ENCODE data around the gene MTMR11.
"Not testable (repeated sequence)": the region's sequence is repeated elsewhere in the genome, so short reads cannot be mapped to it uniquely, and the experiment has no call there.

The MTMR11 gene

DNA sequence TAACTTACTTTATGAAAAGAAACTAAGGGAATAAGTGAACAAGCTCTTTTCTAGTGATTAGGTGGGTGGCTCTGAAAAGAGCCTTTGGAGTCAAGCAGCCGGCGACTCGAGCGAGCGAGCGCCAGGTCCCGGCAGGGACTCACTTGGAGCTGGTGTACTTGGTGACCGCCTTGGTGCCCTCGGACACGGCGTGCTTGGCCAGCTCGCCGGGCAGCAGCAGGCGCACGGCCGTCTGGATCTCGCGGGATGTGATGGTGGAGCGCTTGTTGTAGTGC lies 50.6 kb downstream of the MTMR11 start:
- H3K9ac ChIP-seq (ENCODE audit: low read length), result peak overlapping the region; percentile 84
- H3K4me1 ChIP-seq (ENCODE audit: control insufficient read depth, insufficient read depth, low read length); H3K27me3 ChIP-seq (ENCODE audit: control insufficient read depth, insufficient read depth, low read length); H3K36me3 ChIP-seq (ENCODE audit: control insufficient read depth, insufficient read depth, low read length): not testable (repeated sequence)
- H3K27ac ChIP-seq (ENCODE audit: low read depth, low read length), result peak overlapping the region; percentile 97
- H3K4me3 ChIP-seq (ENCODE audit: low read length), result peak overlapping the region; percentile 85

- Histone ChIP-seq H3K4me3 (ENCODE audit: low read length) (peak overlapping the region; percentile 85), H3K27me3 (ENCODE audit: control insufficient read depth, insufficient read depth, low read length) (no peaks in the 10 kb centered on the region), H3K27ac (ENCODE audit: low read depth, low read length) (peak overlapping the region; percentile 97)
Measured at GRCh38 chr1:149885339-149886120, 51.1 kb downstream of the MTMR11 start.

DNA sequence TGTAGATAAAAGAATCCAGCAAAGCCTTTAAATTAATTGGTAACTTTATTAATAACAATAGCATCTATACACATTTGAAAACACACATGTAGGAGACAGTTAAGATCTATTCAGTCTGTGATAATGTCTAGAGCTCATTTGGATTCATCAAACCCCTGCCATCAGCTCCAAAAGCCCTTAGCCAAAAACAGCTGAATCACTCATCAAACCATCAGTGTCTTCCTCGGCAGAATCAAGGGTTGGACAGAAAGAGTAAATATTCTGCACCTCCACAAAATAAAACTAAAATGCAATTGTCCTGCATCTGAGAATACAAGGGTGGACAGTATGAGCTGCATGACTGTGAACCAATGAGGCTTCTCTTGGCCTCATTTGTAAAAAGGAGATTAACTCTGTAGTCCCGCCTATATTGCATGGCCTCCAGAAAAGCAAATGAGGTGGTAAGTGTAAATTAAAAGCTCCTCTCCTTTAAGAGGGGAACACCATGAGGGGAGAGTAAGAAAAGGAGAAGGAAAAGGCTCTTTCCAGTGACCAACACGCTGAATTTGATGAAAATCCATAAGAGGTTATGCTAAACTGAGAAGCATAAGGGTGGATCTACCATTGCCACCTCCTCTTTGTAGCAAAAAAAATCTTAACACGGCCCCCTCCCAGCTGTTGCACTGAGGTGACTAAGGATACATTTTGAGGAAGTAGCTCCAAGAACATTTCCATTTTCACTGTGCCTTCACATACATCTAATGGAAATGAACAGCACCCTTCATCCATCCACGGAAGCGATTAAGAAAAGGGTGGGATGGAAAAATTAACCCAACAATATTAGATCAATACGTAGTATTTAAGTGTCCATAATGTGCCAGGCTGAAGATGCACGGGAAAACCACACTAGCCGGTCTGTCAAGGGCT lies 52.0 kb downstream of the MTMR11 start:
- H3K4me1 ChIP-seq (ENCODE audit: control insufficient read depth, insufficient read depth, low read length), result peaks cover 7% of the 10 kb centered on the region
- H3K4me3 ChIP-seq (ENCODE audit: low read length), result peak overlapping the region; percentile 85
- no peaks in the 10 kb centered on the region for H3K27me3 ChIP-seq (ENCODE audit: control insufficient read depth, insufficient read depth, low read length)
- H3K27ac ChIP-seq (ENCODE audit: low read depth, low read length), result peak overlapping the region; percentile 97
- peaks cover 3% of the 10 kb centered on the region for H3K36me3 ChIP-seq (ENCODE audit: control insufficient read depth, insufficient read depth, low read length)
- H3K9ac ChIP-seq (ENCODE audit: low read length), result peak overlapping the region; percentile 6

More at GRCh38 chr1:149885339-149886120, 51.1 kb downstream of the MTMR11 start:
- peaks cover 7% of the 10 kb centered on the region for H3K4me1 ChIP-seq (ENCODE audit: control insufficient read depth, insufficient read depth, low read length)
- H3K9ac ChIP-seq (ENCODE audit: low read length), result peak overlapping the region; percentile 84
- peaks cover 3% of the 10 kb centered on the region for H3K36me3 ChIP-seq (ENCODE audit: control insufficient read depth, insufficient read depth, low read length)

GRCh38 chr1:149883598-149884247 lies 53.0 kb downstream of the MTMR11 start:
- Histone ChIP-seq H3K4me3 (ENCODE audit: low read length) (no peak overlapping the region), H3K27ac (ENCODE audit: low read depth, low read length) (no peak overlapping the region), H3K9ac (ENCODE audit: low read length) (no peak overlapping the region)

GRCh38 chr1:149881876-149882275 lies 54.8 kb downstream of the MTMR11 start:
- H3K4me1 ChIP-seq (ENCODE audit: control insufficient read depth, insufficient read depth, low read length), result peaks cover 7% of the 10 kb centered on the region
- H3K9ac ChIP-seq (ENCODE audit: low read length), result no peak overlapping the region
- H3K36me3 ChIP-seq (ENCODE audit: control insufficient read depth, insufficient read depth, low read length), result peaks cover 3% of the 10 kb centered on the region
- no peak overlapping the region for H3K4me3 ChIP-seq (ENCODE audit: low read length)
- H3K27me3 ChIP-seq (ENCODE audit: control insufficient read depth, insufficient read depth, low read length), result no peaks in the 10 kb centered on the region
- no peak overlapping the region for H3K27ac ChIP-seq (ENCODE audit: low read depth, low read length)

More at GRCh38 chr1:149883598-149884247, 53.0 kb downstream of the MTMR11 start:
- Histone ChIP-seq H3K27me3 (ENCODE audit: control insufficient read depth, insufficient read depth, low read length) (no peaks in the 10 kb centered on the region), H3K36me3 (ENCODE audit: control insufficient read depth, insufficient read depth, low read length) (peaks cover 3% of the 10 kb centered on the region), H3K4me1 (ENCODE audit: control insufficient read depth, insufficient read depth, low read length) (peaks cover 7% of the 10 kb centered on the region)

- Histone ChIP-seq H3K27me3 (ENCODE audit: control insufficient read depth, insufficient read depth, low read length) (no peaks in the 10 kb centered on the region), H3K27ac (ENCODE audit: low read depth, low read length) (no peak overlapping the region), H3K4me1 (ENCODE audit: control insufficient read depth, insufficient read depth, low read length) (peaks cover 3% of the 10 kb centered on the region), H3K4me3 (ENCODE audit: low read length) (no peak overlapping the region), H3K9ac (ENCODE audit: low read length) (no peak overlapping the region), H3K36me3 (ENCODE audit: control insufficient read depth, insufficient read depth, low read length) (no peaks in the 10 kb centered on the region)
Measured at GRCh38 chr1:149879556-149879955, 57.1 kb downstream of the MTMR11 start.
